Measurements from ENCODE around the gene UPB1.

UPB1 gene

GRCh38 chr22:24503137-24503842 is 8.2 kb downstream of the UPB1 start:
- no peaks in the 10 kb centered on the region for H3K9me3 ChIP-seq (ENCODE audit: control insufficient read depth in 1 of 2, low read length in 2 of 2)
- H3K4me1 ChIP-seq (ENCODE audit: control insufficient read depth in 1 of 2, insufficient read depth in 2 of 2, low read length in 2 of 2) = peaks cover 16 to 25% of the 10 kb centered on the region in 2 donors
- H3K27me3 ChIP-seq (ENCODE audit: control insufficient read depth in 1 of 2, insufficient read depth in 2 of 2, low read length in 2 of 2) = no peaks in the 10 kb centered on the region
- H3K4me3 ChIP-seq (ENCODE audit: low read depth in 1 of 2, low read length in 2 of 2) = no peak overlapping the region
- H3K36me3 ChIP-seq (ENCODE audit: control insufficient read depth in 1 of 2, insufficient read depth in 2 of 2, low read length in 2 of 2) = no peaks in the 10 kb centered on the region
- no peak overlapping the region for H3K27ac ChIP-seq (ENCODE audit: low read depth, low read length)
- no peak overlapping the region for H3K9ac ChIP-seq (ENCODE audit: low read depth in 1 of 2, low read length in 2 of 2)

DNA sequence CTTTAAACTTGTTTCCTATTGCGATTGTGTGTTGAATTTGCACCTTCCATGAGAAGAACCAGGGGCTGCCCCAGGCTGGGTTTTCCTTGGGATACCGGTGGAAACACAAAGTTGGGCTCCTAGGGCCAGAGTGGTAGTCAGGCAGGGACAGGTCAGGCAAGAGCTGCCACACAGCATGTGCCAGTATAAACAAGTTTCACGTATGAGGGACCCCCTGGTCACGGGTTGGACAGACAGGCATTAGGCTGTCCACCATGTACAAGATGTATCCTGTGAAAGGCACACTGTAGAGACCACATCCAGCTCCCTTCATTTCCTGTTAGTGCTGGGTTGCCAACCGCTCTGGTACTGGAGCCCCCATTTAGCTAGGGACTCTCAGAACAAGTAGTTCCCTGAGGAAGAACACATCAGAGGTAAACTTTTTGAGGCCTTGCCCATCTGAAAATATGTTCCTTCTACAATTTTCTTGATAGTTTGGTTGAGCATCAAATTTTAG is 8.8 kb downstream of the UPB1 start:
- no peaks in the 10 kb centered on the region for H3K36me3 ChIP-seq (ENCODE audit: control insufficient read depth in 1 of 2, insufficient read depth in 2 of 2, low read length in 2 of 2)
- no peak overlapping the region for H3K9ac ChIP-seq (ENCODE audit: low read depth in 1 of 2, low read length in 2 of 2)
- no peak overlapping the region for H3K27ac ChIP-seq (ENCODE audit: low read depth, low read length)
- H3K27me3 ChIP-seq (ENCODE audit: control insufficient read depth in 1 of 2, insufficient read depth in 2 of 2, low read length in 2 of 2) = no peaks in the 10 kb centered on the region
- H3K9me3 ChIP-seq (ENCODE audit: control insufficient read depth in 1 of 2, low read length in 2 of 2) = no peaks in the 10 kb centered on the region
- H3K4me1 ChIP-seq (ENCODE audit: control insufficient read depth in 1 of 2, insufficient read depth in 2 of 2, low read length in 2 of 2) = peaks cover 16 to 25% of the 10 kb centered on the region in 2 donors
- H3K4me3 ChIP-seq (ENCODE audit: low read depth in 1 of 2, low read length in 2 of 2) = no peak overlapping the region

DNA sequence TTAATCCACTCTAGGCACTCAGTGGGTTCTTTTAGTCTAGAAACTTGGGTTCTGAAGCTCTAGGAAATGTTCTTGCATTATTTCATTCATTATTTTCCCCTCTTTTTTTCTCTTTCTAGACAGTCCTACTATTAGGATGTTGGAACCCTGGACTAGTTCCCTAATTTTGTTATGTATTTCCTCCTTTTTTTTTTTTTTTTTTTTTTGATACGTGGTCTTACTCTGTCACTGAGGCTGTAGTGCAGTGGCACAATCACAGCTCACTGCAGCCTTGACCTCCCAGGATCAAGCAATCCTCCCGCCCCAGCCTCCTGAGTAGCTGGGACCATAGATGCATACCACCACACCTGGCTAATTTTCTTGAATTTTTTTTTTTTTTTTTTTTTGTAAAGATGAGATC is 9.4 kb downstream of the UPB1 start:
- H3K9me3 ChIP-seq (ENCODE audit: control insufficient read depth in 1 of 2, low read length in 2 of 2) = no peaks in the 10 kb centered on the region
- H3K4me3 ChIP-seq (ENCODE audit: low read depth in 1 of 2, low read length in 2 of 2) = no peak overlapping the region
- H3K27ac ChIP-seq (ENCODE audit: low read depth, low read length) = no peak overlapping the region
- H3K36me3 ChIP-seq (ENCODE audit: control insufficient read depth in 1 of 2, insufficient read depth in 2 of 2, low read length in 2 of 2) = no peaks in the 10 kb centered on the region
- H3K9ac ChIP-seq (ENCODE audit: low read depth in 1 of 2, low read length in 2 of 2) = no peak overlapping the region
- peaks cover 16 to 25% of the 10 kb centered on the region in 2 donors for H3K4me1 ChIP-seq (ENCODE audit: control insufficient read depth in 1 of 2, insufficient read depth in 2 of 2, low read length in 2 of 2)
- H3K27me3 ChIP-seq (ENCODE audit: control insufficient read depth in 1 of 2, insufficient read depth in 2 of 2, low read length in 2 of 2) = no peaks in the 10 kb centered on the region

DNA sequence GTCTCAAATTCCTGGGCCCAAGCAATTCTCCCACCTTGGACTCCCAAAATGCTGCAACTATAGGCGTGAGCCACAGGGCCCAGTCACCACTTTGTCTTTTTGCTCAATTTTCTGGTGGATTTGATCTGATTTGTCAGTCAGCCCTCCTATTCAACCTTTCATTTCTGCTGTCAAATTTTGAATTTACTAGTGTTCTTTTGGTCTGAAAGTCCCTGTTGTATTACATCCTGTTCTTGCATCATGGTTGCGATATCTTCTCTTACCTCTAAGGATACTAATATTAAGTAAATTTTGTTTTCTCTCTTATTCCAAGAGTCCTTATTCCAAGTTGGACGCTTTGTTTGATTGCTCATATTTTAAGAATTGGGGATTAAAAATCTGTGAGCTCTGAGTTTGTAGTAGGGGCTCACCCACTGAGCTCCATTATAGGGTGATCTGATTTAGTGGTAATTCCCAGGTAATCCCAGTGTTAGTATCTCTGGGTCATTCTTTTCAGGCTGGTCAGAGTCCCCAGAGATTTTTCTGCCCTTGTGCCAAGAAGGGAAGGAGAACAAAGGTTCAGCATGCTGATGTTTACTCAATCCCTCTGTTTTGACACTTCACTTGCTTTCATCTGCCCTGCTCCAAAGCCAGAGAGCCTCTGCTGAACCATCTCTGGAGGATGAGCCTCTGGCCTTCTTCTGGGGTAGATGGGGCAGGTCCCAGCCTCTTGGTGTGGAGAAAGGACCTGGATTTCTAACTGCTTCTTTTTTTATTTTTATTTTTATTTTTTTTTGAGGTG is 10.0 kb downstream of the UPB1 start:
- Histone ChIP-seq H3K27ac (ENCODE audit: low read depth, low read length) (no peak overlapping the region), H3K9me3 (ENCODE audit: control insufficient read depth in 1 of 2, low read length in 2 of 2) (no peaks in the 10 kb centered on the region), H3K9ac (ENCODE audit: low read depth in 1 of 2, low read length in 2 of 2) (no peak overlapping the region), H3K4me1 (ENCODE audit: control insufficient read depth in 1 of 2, insufficient read depth in 2 of 2, low read length in 2 of 2) (peaks cover 19 to 25% of the 10 kb centered on the region in 2 donors), H3K4me3 (ENCODE audit: low read depth in 1 of 2, low read length in 2 of 2) (no peak overlapping the region), H3K36me3 (ENCODE audit: control insufficient read depth in 1 of 2, insufficient read depth in 2 of 2, low read length in 2 of 2) (no peaks in the 10 kb centered on the region), H3K27me3 (ENCODE audit: control insufficient read depth in 1 of 2, insufficient read depth in 2 of 2, low read length in 2 of 2) (no peaks in the 10 kb centered on the region)

GRCh38 chr22:24506802-24507438 is 11.8 kb downstream of the UPB1 start:
- Histone ChIP-seq H3K27me3 (ENCODE audit: control insufficient read depth in 1 of 2, insufficient read depth in 2 of 2, low read length in 2 of 2) (no peaks in the 10 kb centered on the region), H3K9me3 (ENCODE audit: control insufficient read depth in 1 of 2, low read length in 2 of 2) (no peaks in the 10 kb centered on the region), H3K4me3 (ENCODE audit: low read depth in 1 of 2, low read length in 2 of 2) (no peak overlapping the region), H3K27ac (ENCODE audit: low read depth, low read length) (no peak overlapping the region), H3K9ac (ENCODE audit: low read depth in 1 of 2, low read length in 2 of 2) (no peak overlapping the region), H3K4me1 (ENCODE audit: control insufficient read depth in 1 of 2, insufficient read depth in 2 of 2, low read length in 2 of 2) (peaks cover 30 to 34% of the 10 kb centered on the region in 2 donors), H3K36me3 (ENCODE audit: control insufficient read depth in 1 of 2, insufficient read depth in 2 of 2, low read length in 2 of 2) (no peaks in the 10 kb centered on the region)

- no peaks in the 10 kb centered on the region for H3K36me3 ChIP-seq (ENCODE audit: control insufficient read depth in 1 of 2, insufficient read depth in 2 of 2, low read length in 2 of 2)
- H3K9me3 ChIP-seq (ENCODE audit: control insufficient read depth in 1 of 2, low read length in 2 of 2) = no peaks in the 10 kb centered on the region
- no peak overlapping the region for H3K27ac ChIP-seq (ENCODE audit: low read depth, low read length)
- peaks cover 36 to 37% of the 10 kb centered on the region in 2 donors for H3K4me1 ChIP-seq (ENCODE audit: control insufficient read depth in 1 of 2, insufficient read depth in 2 of 2, low read length in 2 of 2)
- H3K9ac ChIP-seq (ENCODE audit: low read depth in 1 of 2, low read length in 2 of 2) = no peak overlapping the region
- no peak overlapping the region for H3K4me3 ChIP-seq (ENCODE audit: low read depth in 1 of 2, low read length in 2 of 2)
- no peaks in the 10 kb centered on the region for H3K27me3 ChIP-seq (ENCODE audit: control insufficient read depth in 1 of 2, insufficient read depth in 2 of 2, low read length in 2 of 2)
Observed at GRCh38 chr22:24507716-24508115, 12.6 kb downstream of the UPB1 start.

DNA sequence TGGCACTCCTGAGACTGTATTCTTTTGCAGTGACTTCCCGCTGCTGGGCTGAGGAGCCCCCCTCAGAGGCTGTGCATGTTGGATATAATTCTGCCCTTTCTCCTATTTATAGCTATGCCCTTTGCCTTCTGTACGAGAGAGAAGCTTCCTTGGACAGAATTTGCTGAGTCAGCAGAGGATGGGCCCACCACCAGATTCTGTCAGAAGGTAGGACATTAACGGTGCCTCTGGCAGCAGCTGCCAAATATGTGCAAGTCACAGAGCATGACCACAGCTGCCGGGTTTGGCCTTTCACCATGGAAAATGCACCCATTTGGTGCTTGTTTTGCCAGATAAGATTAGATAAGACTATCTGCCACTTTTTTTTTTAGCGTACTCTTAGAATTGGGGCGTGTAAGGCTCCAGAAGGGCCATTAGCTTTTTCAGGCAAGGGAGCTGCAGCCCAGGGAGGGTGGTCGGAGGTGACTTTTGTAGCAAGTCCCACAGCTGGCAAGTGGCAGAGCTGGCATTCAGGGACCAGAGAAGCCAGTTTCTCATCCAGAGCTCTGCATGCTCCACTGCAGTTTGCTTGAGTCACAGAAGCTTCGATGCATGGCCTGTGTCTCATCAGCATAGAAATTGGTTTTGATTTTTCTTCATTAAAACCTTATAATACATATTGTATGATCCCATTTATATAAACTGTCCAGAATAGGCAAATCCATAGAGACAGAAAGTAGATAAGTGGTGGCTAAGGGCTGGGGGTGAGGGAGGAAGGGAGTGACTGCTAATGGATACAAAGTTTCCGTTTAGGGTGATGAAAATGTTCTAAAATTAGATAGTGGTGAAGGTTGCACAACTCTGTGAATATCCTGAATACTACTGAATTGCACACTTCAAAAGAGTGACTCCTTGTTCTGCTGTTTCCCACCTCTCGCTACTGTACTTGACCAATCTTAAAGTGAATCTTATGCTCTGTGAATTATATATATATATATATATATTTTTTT is 15.8 kb downstream of the UPB1 start:
- H3K9me3 ChIP-seq (ENCODE audit: control insufficient read depth in 1 of 2, low read length in 2 of 2) = no peaks in the 10 kb centered on the region
- H3K36me3 ChIP-seq (ENCODE audit: control insufficient read depth in 1 of 2, insufficient read depth in 2 of 2, low read length in 2 of 2) = no peaks in the 10 kb centered on the region
- no peak overlapping the region for H3K9ac ChIP-seq (ENCODE audit: low read depth in 1 of 2, low read length in 2 of 2)
- H3K27ac ChIP-seq (ENCODE audit: low read depth, low read length) = no peak overlapping the region
- H3K4me1 ChIP-seq (ENCODE audit: control insufficient read depth in 1 of 2, insufficient read depth in 2 of 2, low read length in 2 of 2) = peaks cover 42 to 54% of the 10 kb centered on the region in 2 donors
- no peaks in the 10 kb centered on the region for H3K27me3 ChIP-seq (ENCODE audit: control insufficient read depth in 1 of 2, insufficient read depth in 2 of 2, low read length in 2 of 2)
- peak overlapping the region in 1 of 2 donors; percentile 13 for H3K4me3 ChIP-seq (ENCODE audit: low read depth in 1 of 2, low read length in 2 of 2)

DNA sequence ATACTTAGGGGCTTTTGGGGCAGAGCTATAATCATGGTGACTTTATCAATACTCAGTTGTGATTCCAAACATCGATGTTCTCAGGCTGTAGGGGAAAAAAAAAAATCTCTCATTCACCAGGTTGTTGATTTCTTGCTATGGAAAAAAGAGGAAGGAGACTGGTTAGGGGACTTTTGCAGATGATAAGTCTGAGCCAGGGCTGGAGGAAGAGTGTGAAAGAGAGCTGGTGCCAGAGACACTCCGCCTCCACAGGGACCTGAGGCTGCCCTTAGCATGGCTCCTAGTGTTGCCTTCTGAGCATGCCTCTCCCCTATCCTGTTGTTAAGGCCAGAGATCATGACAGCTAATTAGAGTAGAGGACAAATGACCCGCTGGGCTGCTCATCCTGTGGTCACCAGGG is 16.9 kb downstream of the UPB1 start:
- no peak overlapping the region for H3K4me3 ChIP-seq (ENCODE audit: low read depth in 1 of 2, low read length in 2 of 2)
- no peaks in the 10 kb centered on the region for H3K27me3 ChIP-seq (ENCODE audit: control insufficient read depth in 1 of 2, insufficient read depth in 2 of 2, low read length in 2 of 2)
- H3K9ac ChIP-seq (ENCODE audit: low read depth in 1 of 2, low read length in 2 of 2) = no peak overlapping the region
- no peak overlapping the region for H3K27ac ChIP-seq (ENCODE audit: low read depth, low read length)
- no peaks in the 10 kb centered on the region for H3K9me3 ChIP-seq (ENCODE audit: control insufficient read depth in 1 of 2, low read length in 2 of 2)
- H3K4me1 ChIP-seq (ENCODE audit: control insufficient read depth in 1 of 2, insufficient read depth in 2 of 2, low read length in 2 of 2) = peaks cover 40 to 48% of the 10 kb centered on the region in 2 donors
- H3K36me3 ChIP-seq (ENCODE audit: control insufficient read depth in 1 of 2, insufficient read depth in 2 of 2, low read length in 2 of 2) = no peaks in the 10 kb centered on the region

- no peak overlapping the region for H3K27ac ChIP-seq (ENCODE audit: low read depth, low read length)
- no peak overlapping the region for H3K4me3 ChIP-seq (ENCODE audit: low read depth in 1 of 2, low read length in 2 of 2)
- no peaks in the 10 kb centered on the region for H3K9me3 ChIP-seq (ENCODE audit: control insufficient read depth in 1 of 2, low read length in 2 of 2)
- no peak overlapping the region for H3K9ac ChIP-seq (ENCODE audit: low read depth in 1 of 2, low read length in 2 of 2)
- no peaks in the 10 kb centered on the region for H3K27me3 ChIP-seq (ENCODE audit: control insufficient read depth in 1 of 2, insufficient read depth in 2 of 2, low read length in 2 of 2)
- peaks cover 40 to 45% of the 10 kb centered on the region in 2 donors for H3K4me1 ChIP-seq (ENCODE audit: control insufficient read depth in 1 of 2, insufficient read depth in 2 of 2, low read length in 2 of 2)
- no peaks in the 10 kb centered on the region for H3K36me3 ChIP-seq (ENCODE audit: control insufficient read depth in 1 of 2, insufficient read depth in 2 of 2, low read length in 2 of 2)
Observed at GRCh38 chr22:24513378-24514240, 18.5 kb downstream of the UPB1 start.
